A549 treated with Hydrocortisone at 1 μM for 4 hours (cell line): ENCODE measurements around the gene GALNT12. TPM values are rescaled to one million over a fixed set of nuclear protein-coding genes. Genes with fewer than 3 reads are reported as not detected.

Source experiments
- total RNA-seq: library from RNA; stranded (reverse); fragments of 200-300 nt; extraction: Qiagen RNA extraction; gene quantifications from 5 replicates; pipeline ENCODE4 v1.2.3, GENCODE V29; 2022

GALNT12 gene
- total RNA-seq: 2.9 to 4.8 TPM (median 4.0 TPM) in 5 replicates

GRCh38 chr9:98807070-98807813, at the start of gene GALNT12:
Gene GALNT12, plus strand, starts transcription at chr9:98807670. Its CDS starts 29 bp downstream, at chr9:98807699.

GRCh38 chr9:98796364-98797101, 10.9 kb upstream of the GALNT12 start, which contains the start of gene ANKS6:
Gene ANKS6, minus strand, starts transcription at chr9:98796555. Its CDS starts 64 bp downstream, at chr9:98796491.

Other genes starting within 250 kb of the GALNT12 start
- gene GABBR2, start 98.7 kb upstream of the GALNT12 start, total RNA-seq: 0.15 to 0.49 TPM (median 0.20 TPM) in 5 replicates
- gene ANKS6, start 11.1 kb upstream of the GALNT12 start, total RNA-seq: 13.8 to 24.2 TPM (median 20.8 TPM) in 5 replicates
- 0.56 to 0.66 TPM (median 0.63 TPM) in 5 replicates for gene COL15A1, start 136.2 kb downstream of the GALNT12 start, total RNA-seq